Subcutaneous abdominal adipose tissue (tissue), 5 donors: Measurements from ENCODE around the gene PTPRQ.

Source experiments
- H3K27ac ChIP-seq: one replicate; pipeline ENCODE4 v1.7.0; 2013; ENCODE audit warnings: low read depth, mild to moderate bottlenecking, inconsistent platforms, low read length, moderate library complexity
- H3K27me3 ChIP-seq, 5 donors: one replicate each; pipeline ENCODE4 v1.7.0; 2013; ENCODE audit warnings: low read length in 5 of 5, inconsistent platforms in 1 of 5; ENCODE audit not compliant: control insufficient read depth in 5 of 5, insufficient read depth in 4 of 5
- H3K36me3 ChIP-seq, 5 donors: one replicate each; pipeline ENCODE4 v1.7.0; 2013; ENCODE audit warnings: low read length in 5 of 5; ENCODE audit not compliant: control insufficient read depth in 5 of 5, insufficient read depth in 5 of 5
- H3K4me1 ChIP-seq, 5 donors: one replicate each; pipeline ENCODE4 v1.7.0; 2013; ENCODE audit warnings: low read length in 5 of 5, mild to moderate bottlenecking in 3 of 5, moderate library complexity in 1 of 5; ENCODE audit not compliant: control insufficient read depth in 5 of 5, insufficient read depth in 5 of 5
- H3K4me3 ChIP-seq, 5 donors: one replicate each; pipeline ENCODE4 v1.7.0; 2013; ENCODE audit warnings: low read length in 5 of 5, low read depth in 1 of 5
- H3K9ac ChIP-seq, 5 donors: one replicate each; pipeline ENCODE4 v1.7.0; 2013; ENCODE audit warnings: low read length in 5 of 5, mild to moderate bottlenecking in 4 of 5, moderate library complexity in 3 of 5
- H3K9me3 ChIP-seq, 5 donors: one replicate each; pipeline ENCODE4 v1.7.0; 2013; ENCODE audit warnings: low read length in 5 of 5; ENCODE audit not compliant: control insufficient read depth in 5 of 5
- donor health status: healthy.
- donor health status: healthy.
- donor health status: healthy.
- donor health status: healthy.
- donor health status: healthy.

The PTPRQ gene

GRCh38 chr12:80494836-80495235, 50.8 kb downstream of the PTPRQ start:
- Histone ChIP-seq H3K4me3 (no peak overlapping the region), H3K4me1 (peaks cover 0 to 4% (median 0%) of the 10 kb centered on the region in 5 donors), H3K9me3 (no peaks in the 10 kb centered on the region), H3K36me3 (peaks cover 0 to 12% (median 0%) of the 10 kb centered on the region in 5 donors), H3K9ac (no peak overlapping the region), H3K27me3 (no peaks in the 10 kb centered on the region), H3K27ac (no peak overlapping the region)

GRCh38 chr12:80498059-80498728, 54.2 kb downstream of the PTPRQ start:
- no peak overlapping the region for H3K27ac ChIP-seq
- peaks cover 0 to 10% (median 0%) of the 10 kb centered on the region in 5 donors for H3K36me3 ChIP-seq
- no peak overlapping the region for H3K9ac ChIP-seq
- no peaks in the 10 kb centered on the region for H3K9me3 ChIP-seq
- peaks cover 0 to 4% (median 0%) of the 10 kb centered on the region in 5 donors for H3K4me1 ChIP-seq
- no peaks in the 10 kb centered on the region for H3K27me3 ChIP-seq
- no peak overlapping the region for H3K4me3 ChIP-seq

GRCh38 chr12:80504389-80505163, 60.5 kb downstream of the PTPRQ start:
- H3K36me3 ChIP-seq: peaks cover 0 to 5% (median 0%) of the 10 kb centered on the region in 5 donors
- H3K4me1 ChIP-seq: no peaks in the 10 kb centered on the region
- H3K4me3 ChIP-seq: no peak overlapping the region
- no peaks in the 10 kb centered on the region for H3K27me3 ChIP-seq
- no peak overlapping the region for H3K9ac ChIP-seq
- H3K9me3 ChIP-seq: no peaks in the 10 kb centered on the region
- H3K27ac ChIP-seq: no peak overlapping the region

GRCh38 chr12:80509781-80510556, 65.9 kb downstream of the PTPRQ start:
- Histone ChIP-seq H3K4me3 (no peak overlapping the region), H3K4me1 (no peaks in the 10 kb centered on the region), H3K36me3 (peaks cover 0 to 5% (median 0%) of the 10 kb centered on the region in 5 donors), H3K27me3 (no peaks in the 10 kb centered on the region), H3K9me3 (no peaks in the 10 kb centered on the region), H3K27ac (no peak overlapping the region), H3K9ac (no peak overlapping the region)

GRCh38 chr12:80512781-80513180, 68.7 kb downstream of the PTPRQ start:
- peak overlapping the region in 1 of 5 donors; percentile 14 for H3K4me3 ChIP-seq
- no peak overlapping the region for H3K27ac ChIP-seq
- no peaks in the 10 kb centered on the region for H3K27me3 ChIP-seq
- H3K9ac ChIP-seq: no peak overlapping the region
- H3K9me3 ChIP-seq: peaks cover 0 to 2% (median 0%) of the 10 kb centered on the region in 5 donors
- H3K4me1 ChIP-seq: no peaks in the 10 kb centered on the region
- peaks cover 0 to 7% (median 0%) of the 10 kb centered on the region in 5 donors for H3K36me3 ChIP-seq

GRCh38 chr12:80513211-80513610, 69.2 kb downstream of the PTPRQ start:
- H3K4me1 ChIP-seq: no peaks in the 10 kb centered on the region
- no peak overlapping the region for H3K27ac ChIP-seq
- peak overlapping the region in 1 of 5 donors; percentile 14 for H3K4me3 ChIP-seq
- no peaks in the 10 kb centered on the region for H3K27me3 ChIP-seq
- no peak overlapping the region for H3K9ac ChIP-seq
- H3K9me3 ChIP-seq: peaks cover 0 to 2% (median 0%) of the 10 kb centered on the region in 5 donors
- peaks cover 0 to 10% (median 0%) of the 10 kb centered on the region in 5 donors for H3K36me3 ChIP-seq

GRCh38 chr12:80517655-80518054, 73.6 kb downstream of the PTPRQ start:
- Histone ChIP-seq H3K36me3 (peaks cover 0 to 18% (median 0%) of the 10 kb centered on the region in 5 donors), H3K4me1 (no peaks in the 10 kb centered on the region), H3K9me3 (peaks cover 0 to 2% (median 0%) of the 10 kb centered on the region in 5 donors), H3K9ac (no peak overlapping the region), H3K27me3 (no peaks in the 10 kb centered on the region), H3K4me3 (no peak overlapping the region), H3K27ac (no peak overlapping the region)

- H3K9me3 ChIP-seq: no peaks in the 10 kb centered on the region
- no peaks in the 10 kb centered on the region for H3K27me3 ChIP-seq
- no peaks in the 10 kb centered on the region for H3K4me1 ChIP-seq
- peaks cover 0 to 7% (median 0%) of the 10 kb centered on the region in 5 donors for H3K36me3 ChIP-seq
- no peak overlapping the region for H3K4me3 ChIP-seq
- H3K9ac ChIP-seq: no peak overlapping the region
- no peak overlapping the region for H3K27ac ChIP-seq
Measured at GRCh38 chr12:80531646-80532045, 87.6 kb downstream of the PTPRQ start.

- H3K27ac ChIP-seq: no peak overlapping the region
- no peaks in the 10 kb centered on the region for H3K27me3 ChIP-seq
- peaks cover 0 to 19% (median 0%) of the 10 kb centered on the region in 5 donors for H3K36me3 ChIP-seq
Measured at GRCh38 chr12:80539029-80539428, 95.0 kb downstream of the PTPRQ start.

More at GRCh38 chr12:80539029-80539428, 95.0 kb downstream of the PTPRQ start:
- Histone ChIP-seq H3K9ac (no peak overlapping the region), H3K4me3 (no peak overlapping the region), H3K4me1 (no peaks in the 10 kb centered on the region), H3K9me3 (no peaks in the 10 kb centered on the region)
